Loucy (cell line): ENCODE measurements around the gene CORO1C.

Experiments
- CTCF ChIP-seq: fragments of 200-600 bp; sonication (generic); conservative IDR thresholded peaks from 2 replicates; pipeline ENCODE4 v1.5.1; 2014; ENCODE audit warnings: mild to moderate bottlenecking, antibody characterized with exemption, low read length
- EZH2phosphoT487 ChIP-seq: fragments of 200-600 bp; IDR thresholded peaks from 2 replicates; pipeline ENCODE4 v1.6.1; 2018; ENCODE audit warnings: antibody characterized with exemption, mild to moderate bottlenecking, moderate library complexity, borderline replicate concordance

- TF ChIP-seq CTCF (no peak), EZH2phosphoT487 (no peak)
Observed at GRCh38 chr12:108677381-108677780, 53.9 kb downstream of the CORO1C start.
